Endothelial cell of umbilical vein (primary cell): ENCODE measurements around the gene EXOC1. TPM values are rescaled to one million over a fixed set of nuclear protein-coding genes. Genes with fewer than 3 reads are reported as not detected.

Source experiments
- BruUV-seq: library from RNA; stranded (reverse); fragments of 400-500 nt; replicated peaks from 2 replicates; lab custom pipeline; 2021; lab: Mats Ljungman, UMichigan
- CTCF ChIA-PET: fragments of 300-600, 350-600 bp; sonication (Branson Sonifier 250); formaldehyde crosslinking; loops from one replicate; lab custom pipeline; 2021; ENCODE audit warnings: antibody characterized with exemption, inconsistent platforms; lab: Charles Lee
- POLR2A ChIA-PET: fragments of 300-600, 350-600 bp; sonication (Branson Sonifier 250); formaldehyde crosslinking; loops from one replicate; lab custom pipeline; 2021; ENCODE audit warnings: antibody characterized with exemption, inconsistent platforms; lab: Charles Lee
- DNase-seq: peaks from one replicate; pipeline ENCODE4 v3.0.0-alpha.2; 2011; ENCODE audit warnings: low read depth, low spot score
- FAIRE-seq: peaks from 2 replicates; lab custom pipeline; 2011; peaks lifted over from hg19 to GRCh38; lab: Jason Lieb, UNC
- H2AFZ ChIP-seq: 2 replicates; pipeline ENCODE4 v1.6.0; 2012; ENCODE audit warnings: low read depth, low read length, control low read depth, inconsistent platforms
- H3K27ac ChIP-seq: 2 replicates; pipeline ENCODE4 v1.5.1; 2011; ENCODE audit warnings: low read depth, mild to moderate bottlenecking, control low read depth, low read length, moderate library complexity; ENCODE audit not compliant: insufficient read depth
- H3K27me3 ChIP-seq, 2 experiments: 2 replicates each; pipeline versions ENCODE4 v1.6.0 to v1.6.1; 2011; ENCODE audit warnings: low read length in 2 of 2, mixed read lengths in 1 of 2; ENCODE audit not compliant: control insufficient read depth in 2 of 2, insufficient read depth in 2 of 2
- H3K36me3 ChIP-seq, 2 experiments: 2 replicates in 1 of 2; 3 replicates in 1 of 2; pipeline ENCODE4 v1.5.1; 2011; ENCODE audit warnings: low read length in 2 of 2, mild to moderate bottlenecking in 1 of 2, moderate library complexity in 1 of 2; ENCODE audit not compliant: control insufficient read depth in 2 of 2, insufficient read depth in 2 of 2; ENCODE audit errors: extremely low read depth in 1 of 2
- H3K4me1 ChIP-seq: 3 replicates; pipeline ENCODE4 v1.5.1; 2011; ENCODE audit warnings: mild to moderate bottlenecking, low read length; ENCODE audit not compliant: control insufficient read depth, insufficient read depth; ENCODE audit errors: extremely low read depth
- H3K4me2 ChIP-seq: 2 replicates; pipeline ENCODE4 v1.6.1; 2011; ENCODE audit warnings: low read length, control low read depth, mixed read lengths; ENCODE audit not compliant: insufficient read depth
- H3K4me3 ChIP-seq, 3 experiments: fragments of 200-600 bp in 1 of 3; sonication (generic), shearing (Covaris generic) in 1 of 3; replicated peaks in 1 of 3; 2 replicates each; pipeline ENCODE4 v1.5.1; 2011 to 2016; ENCODE audit warnings: control low read depth in 3 of 3, low read length in 3 of 3, mild to moderate bottlenecking in 2 of 3, inconsistent platforms in 1 of 3, low read depth in 1 of 3, moderate library complexity in 1 of 3; ENCODE audit not compliant: insufficient read depth in 1 of 3
- H3K79me2 ChIP-seq: 2 replicates; pipeline ENCODE4 v1.6.0; 2012; ENCODE audit warnings: low read length, inconsistent platforms; ENCODE audit not compliant: control insufficient read depth, insufficient read depth
- H3K9ac ChIP-seq: replicated peaks from 2 replicates; pipeline ENCODE3; 2011; ENCODE audit warnings: low read length, control low read depth; ENCODE audit not compliant: insufficient read depth; ENCODE audit errors: extremely low read depth
- H3K9me1 ChIP-seq: replicated peaks from 3 replicates; pipeline ENCODE4 v1.6.0; 2011; ENCODE audit warnings: mild to moderate bottlenecking, low read length; ENCODE audit not compliant: control insufficient read depth, insufficient read depth; ENCODE audit errors: extremely low read depth
- H3K9me3 ChIP-seq: replicated peaks from 2 replicates; pipeline ENCODE4 v1.5.1; 2012; ENCODE audit warnings: low read length, inconsistent platforms; ENCODE audit not compliant: control insufficient read depth, insufficient read depth
- H4K20me1 ChIP-seq: replicated peaks from 2 replicates; pipeline ENCODE3; 2011; ENCODE audit warnings: mild to moderate bottlenecking, low read length; ENCODE audit not compliant: control insufficient read depth, insufficient read depth; ENCODE audit errors: extremely low read depth
- CTCF ChIP-seq, 2 donors: IDR thresholded peaks; 1 replicate in 1 of 2; 2 replicates in 1 of 2; pipeline ENCODE4 v1.5.1; 2011; ENCODE audit warnings: low read length in 2 of 2, mild to moderate bottlenecking in 2 of 2, moderate library complexity in 2 of 2, control low read depth in 1 of 2, inconsistent platforms in 1 of 2, low read depth in 1 of 2; ENCODE audit not compliant: insufficient read depth in 1 of 2; ENCODE audit errors: extremely low read depth in 1 of 2
- EZH2 ChIP-seq: IDR thresholded peaks from 2 replicates; pipeline ENCODE4 v1.6.1; 2012; ENCODE audit warnings: borderline replicate concordance, low read depth, mild to moderate bottlenecking, moderate library complexity, low read length, inconsistent platforms; ENCODE audit not compliant: severe bottlenecking
- FOS ChIP-seq: IDR thresholded peaks from 2 replicates; pipeline ENCODE4 v1.6.1; 2011; ENCODE audit warnings: mild to moderate bottlenecking, low read length, moderate library complexity, borderline replicate concordance; ENCODE audit not compliant: insufficient read depth
- GATA2 ChIP-seq: IDR thresholded peaks from 2 replicates; pipeline ENCODE4 v1.7.0; 2011; ENCODE audit warnings: low read depth, mild to moderate bottlenecking, moderate library complexity, mixed read lengths, low read length; ENCODE audit not compliant: insufficient read length, insufficient read depth
- JUN ChIP-seq: IDR thresholded peaks from 2 replicates; pipeline ENCODE4 v1.6.1; 2011; ENCODE audit warnings: borderline replicate concordance, low read depth; ENCODE audit not compliant: insufficient read length, insufficient read depth
- MAX ChIP-seq: IDR thresholded peaks from 2 replicates; pipeline ENCODE4 v1.6.1; 2011; ENCODE audit not compliant: insufficient read depth, insufficient read length
- MYC ChIP-seq: IDR thresholded peaks from one replicate; pipeline ENCODE4 v1.6.1; 2011; ENCODE audit warnings: mild to moderate bottlenecking, low read depth, low read length
- POLR2A ChIP-seq: IDR thresholded peaks from 2 replicates; pipeline ENCODE4 v1.6.1; 2012; ENCODE audit warnings: low read depth, mild to moderate bottlenecking, control low read depth, low read length
- POLR2AphosphoS5 ChIP-seq: IDR thresholded peaks from 2 replicates; pipeline ENCODE4 v1.6.1; 2012; ENCODE audit warnings: low read depth, mild to moderate bottlenecking, control low read depth, low read length, moderate library complexity; ENCODE audit not compliant: insufficient read depth
- dilution Hi-C: fragments of 300-500 bp; cut with MboI; formaldehyde crosslinking; loops from one replicate; pipeline ENCODE4 v1.15.0; 2019; ENCODE audit warnings: low sequenced_read_pairs; ENCODE audit not compliant: extremely low pct_ligation_motif_present
- intact Hi-C: fragments of 100-400 bp; cut with micrococcal nuclease; formaldehyde crosslinking; loops from one replicate; pipeline ENCODE4 v1.10.0; 2022
- polyA plus RNA-seq, 4 experiments: library from polyadenylated mRNA; depleted of rRNA in 3 of 4; stranded (reverse) in 3 of 4; unstranded in 1 of 4; fragments of >200 nt; gene quantifications; 2 replicates each; pipeline versions ENCODE4 v1.2.1 to v1.2.3, GENCODE V29; 2011 to 2012; ENCODE audit warnings: missing spikeins in 1 of 4
- total RNA-seq: library from RNA; stranded (reverse); gene quantifications from 2 replicates; pipeline ENCODE4 v1.2.3, GENCODE V29; 2021

EXOC1 gene
- total and polyA plus RNA-seq, 2 donors (not counting 3 experiments of a cell fraction or from before 2014, with no cell fraction given): 11.6 to 33.3 TPM

GRCh38 chr4:55948726-55949481, 95.5 kb downstream of the EXOC1 start, which contains the start of gene CEP135:
CEP135 (plus strand) TSS chr4:55948945; CDS start chr4:55952131, 3,186 bp downstream.
- H3K79me2 ChIP-seq: peaks cover 53% of the 10 kb centered on the region
- H3K27ac ChIP-seq: peak within 1 kb of the TSS; percentile 100
- peak; percentile 68 for FAIRE-seq
- H3K9me1 ChIP-seq: no peaks in the 10 kb centered on the region
- H4K20me1 ChIP-seq: no peaks in the 10 kb centered on the region
- POLR2A ChIA-PET: interaction anchor here (0.6 to 2.3 kb wide), 10 partner anchors 9 to 1029 kb away, joined by 3 to 8 read pairs (median 5); partner anchors contain the start of genes AASDH, PAICS and PPAT
- H3K9ac ChIP-seq: peak within 1 kb of the TSS; percentile 99
- no TSS peak for BruUV-seq
- TF ChIP-seq GATA2: no peak
- TF ChIP-seq EZH2: no peak
- TF ChIP-seq MAX: peak; percentile 65
- no peak for TF ChIP-seq JUN
- TF ChIP-seq CTCF (IDR thresholded peaks at IDR 0.05; ENCODE audit: extremely low read depth in 1 of 2, insufficient read depth in 1 of 2, low read depth in 1 of 2, low read length in 2 of 2): peak; percentile 96 to 98
- TF ChIP-seq POLR2A: peak; percentile 89
- no peak for TF ChIP-seq FOS
- TF ChIP-seq MYC: no peak
- TF ChIP-seq POLR2AphosphoS5: peak; percentile 69
- no peaks in the 10 kb centered on the region for H3K36me3 ChIP-seq
- peak within 1 kb of the TSS; percentile 72 to 99 (median 72) for H3K4me3 ChIP-seq
- dilution Hi-C loops: no loop called here
- intact Hi-C loops: loop anchor here (1.0 to 10.0 kb wide), 11 partner anchors 83 to 596 kb away; partner anchors contain the start of genes AASDH, EXOC1, PAICS and PPAT
- CTCF ChIA-PET: interaction anchor here (0.5 to 3.0 kb wide), 40 partner anchors 8 to 888 kb away, joined by 3 to 57 read pairs (median 4); partner anchors contain the start of genes AASDH, PAICS and PPAT
- peak within 1 kb of the TSS; percentile 75 for H2AFZ ChIP-seq
- H3K4me2 ChIP-seq: peak within 1 kb of the TSS; percentile 99
- peak; percentile 94 for DNase-seq
- no peaks in the 10 kb centered on the region for H3K9me3 ChIP-seq
- no peaks in the 10 kb centered on the region for H3K27me3 ChIP-seq
- peaks cover 31% of the 10 kb centered on the region for H3K4me1 ChIP-seq
